Mesodermal cell (in vitro differentiated cells): ENCODE measurements around the gene CAPN10.
A peak's percentile ranks its signal among the peaks of the same experiment; 100 is the strongest.

Experiments used
- H3K27ac ChIP-seq: 2 replicates; pipeline ENCODE4 v1.7.0; 2013; ENCODE audit warnings: mild to moderate bottlenecking, low read depth, low read length, moderate library complexity; ENCODE audit not compliant: severe bottlenecking
- H3K36me3 ChIP-seq: 2 replicates; pipeline ENCODE4 v1.7.1; 2013; ENCODE audit warnings: mild to moderate bottlenecking, low read length, moderate library complexity; ENCODE audit not compliant: control insufficient read depth, insufficient read depth
- H3K4me1 ChIP-seq: one replicate; pipeline ENCODE4 v1.7.1; 2013; ENCODE audit warnings: mild to moderate bottlenecking, low read length; ENCODE audit not compliant: insufficient read depth, control insufficient read depth, poor library complexity, severe bottlenecking
- H3K4me3 ChIP-seq: 2 replicates; pipeline ENCODE4 v1.7.0; 2013; ENCODE audit warnings: low read length, control low read depth, mild to moderate bottlenecking; ENCODE audit not compliant: insufficient read depth, poor library complexity, severe bottlenecking; ENCODE audit errors: extremely low read depth
- H3K9me3 ChIP-seq: 2 replicates; pipeline ENCODE4 v1.7.1; 2013; ENCODE audit warnings: mild to moderate bottlenecking, low read length, moderate library complexity; ENCODE audit not compliant: control insufficient read depth
- WGBS, 2 experiments: methylation state at CpG; one replicate each; pipeline ENCODE4 v1.1.5; 2013; ENCODE audit warnings: missing lambda C conversion rate in 2 of 2; ENCODE audit not compliant: insufficient coverage in 2 of 2; 5-methylcytosine and 5-hydroxymethylcytosine counted together

Gene CAPN10

DNA sequence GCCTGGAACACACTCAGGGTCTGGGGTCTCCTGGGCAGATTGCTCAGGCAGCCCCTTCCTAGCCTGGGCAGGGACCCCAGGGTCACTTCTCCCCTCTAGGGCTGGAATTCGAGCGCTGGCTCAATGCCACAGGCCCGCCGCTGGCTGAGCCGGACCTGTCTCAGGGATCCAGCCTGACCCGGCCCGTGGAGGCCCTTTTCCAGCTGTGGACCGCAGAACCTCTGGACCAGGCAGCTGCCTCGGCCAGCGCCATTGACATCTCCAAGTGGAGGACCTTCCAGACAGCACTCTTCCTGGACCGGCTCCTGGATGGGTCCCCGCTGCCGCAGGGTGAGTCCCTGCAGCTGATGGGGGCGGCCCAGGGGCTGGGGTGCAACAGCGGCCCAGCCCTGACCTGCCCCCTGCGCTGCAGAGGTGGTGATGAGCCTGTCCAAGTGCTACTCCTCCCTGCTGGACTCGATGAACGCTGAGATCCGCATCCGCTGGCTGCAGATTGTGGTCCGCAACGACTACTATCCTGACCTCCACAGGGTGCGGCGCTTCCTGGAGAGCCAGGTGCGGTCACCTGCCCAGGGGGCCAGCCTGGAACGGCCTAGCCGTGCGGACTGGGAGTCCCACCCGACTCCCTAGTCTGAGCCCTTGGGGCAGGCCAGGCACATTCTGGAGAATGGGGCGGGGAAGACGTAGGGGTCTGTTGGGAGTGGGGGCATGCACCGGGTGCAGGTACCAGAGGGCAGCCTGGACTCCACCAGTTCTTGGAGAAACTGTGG lies 9.9 kb upstream of the CAPN10 start:
- WGBS, 2 experiments, result 95 to 96% methylated on average over 30 to 32 of the region's 32 CpGs
- H3K4me1 ChIP-seq, result peaks cover 18% of the 10 kb centered on the region
- H3K9me3 ChIP-seq, result no peaks in the 10 kb centered on the region
- H3K4me3 ChIP-seq, result no peak overlapping the region
- H3K27ac ChIP-seq, result no peak overlapping the region
- H3K36me3 ChIP-seq, result peaks cover 36% of the 10 kb centered on the region

DNA sequence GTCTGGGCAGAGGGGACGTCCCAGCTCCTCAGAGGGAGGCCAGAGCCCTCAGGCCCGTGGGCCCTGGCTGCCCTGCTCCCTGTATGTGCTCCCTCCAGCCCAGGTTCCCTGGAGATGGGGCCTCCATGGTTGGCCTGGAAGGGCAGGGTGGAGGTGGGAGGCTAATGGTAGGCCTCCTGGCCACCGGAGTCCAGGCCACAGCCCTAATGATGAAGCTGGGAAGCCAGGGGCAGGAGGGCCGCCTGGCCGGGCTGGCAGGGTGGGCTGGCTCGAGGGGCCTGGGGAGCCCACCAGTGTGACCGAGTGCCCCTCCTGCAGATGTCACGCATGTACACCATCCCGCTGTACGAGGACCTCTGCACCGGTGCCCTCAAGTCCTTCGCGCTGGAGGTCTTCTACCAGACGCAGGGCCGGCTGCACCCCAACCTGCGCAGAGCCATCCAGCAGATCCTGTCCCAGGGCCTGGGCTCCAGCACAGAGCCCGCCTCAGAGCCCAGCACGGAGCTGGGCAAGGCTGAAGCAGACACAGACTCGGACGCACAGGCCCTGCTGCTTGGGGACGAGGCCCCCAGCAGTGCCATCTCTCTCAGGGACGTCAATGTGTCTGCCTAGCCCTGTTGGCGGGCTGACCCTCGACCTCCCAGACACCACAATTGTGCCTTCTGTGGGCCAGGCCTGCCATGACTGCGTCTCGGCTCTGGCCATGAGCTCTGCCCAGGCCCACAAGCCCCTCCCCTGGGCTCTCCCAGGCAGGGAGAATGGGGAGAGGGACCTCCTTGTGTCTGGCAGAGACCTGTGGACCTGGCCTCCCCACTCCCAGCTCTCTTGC lies 9.0 kb upstream of the CAPN10 start:
- peaks cover 37% of the 10 kb centered on the region for H3K36me3 ChIP-seq
- H3K4me3 ChIP-seq, result no peak overlapping the region
- H3K27ac ChIP-seq, result no peak overlapping the region
- H3K9me3 ChIP-seq, result no peaks in the 10 kb centered on the region
- peaks cover 18% of the 10 kb centered on the region for H3K4me1 ChIP-seq
- 91 to 94% methylated on average over 24 to 25 of the region's 26 CpGs for WGBS, 2 experiments

DNA sequence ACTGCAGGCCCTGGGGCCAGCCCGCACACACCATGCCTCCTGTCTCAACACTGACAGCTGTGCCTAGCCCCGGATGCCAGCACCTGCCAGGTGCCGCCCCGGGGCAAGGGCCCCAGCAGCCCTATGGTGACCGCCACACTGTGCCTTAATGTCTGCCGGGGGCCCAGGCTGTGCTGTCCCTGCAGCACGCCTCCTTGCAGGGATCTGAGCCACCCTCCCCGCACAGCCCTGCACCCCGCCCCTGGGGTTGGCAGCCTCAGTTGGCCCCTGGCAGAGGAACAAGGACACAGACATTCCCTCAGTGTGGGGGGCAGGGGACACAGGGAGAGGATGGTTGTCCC lies 8.5 kb upstream of the CAPN10 start:
- H3K27ac ChIP-seq, result no peak overlapping the region
- H3K4me1 ChIP-seq, result peaks cover 19% of the 10 kb centered on the region
- 93 to 100% methylated on average over 8 to 9 of the region's 9 CpGs for WGBS, 2 experiments
- no peaks in the 10 kb centered on the region for H3K9me3 ChIP-seq
- no peak overlapping the region for H3K4me3 ChIP-seq
- peaks cover 43% of the 10 kb centered on the region for H3K36me3 ChIP-seq

DNA sequence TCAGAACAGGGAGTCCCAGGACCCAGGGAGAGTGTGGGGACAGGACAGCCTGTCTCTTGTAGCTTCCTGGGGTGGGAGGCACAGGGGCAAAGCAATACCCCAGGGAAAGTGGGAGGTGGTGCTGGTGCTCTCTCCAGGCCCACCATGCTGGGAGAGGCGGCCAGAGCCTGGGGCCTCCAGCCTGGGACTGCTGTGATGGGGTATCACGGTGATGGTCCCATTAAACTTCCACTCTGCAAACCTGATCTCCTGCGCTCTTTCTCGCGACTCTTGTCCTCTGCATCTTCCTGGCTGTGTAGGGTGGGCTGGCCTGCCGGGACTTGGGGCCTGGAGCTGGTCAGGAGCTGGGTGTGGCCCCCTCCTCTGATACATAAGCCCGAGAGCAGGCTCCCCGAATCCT lies 8.0 kb upstream of the CAPN10 start:
- Histone ChIP-seq H3K36me3 (peaks cover 47% of the 10 kb centered on the region), H3K9me3 (no peaks in the 10 kb centered on the region), H3K27ac (no peak overlapping the region), H3K4me1 (peaks cover 23% of the 10 kb centered on the region), H3K4me3 (no peak overlapping the region)
- WGBS, 2 experiments, result 93 to 96% methylated on average over 6 to 7 of the region's 8 CpGs

DNA sequence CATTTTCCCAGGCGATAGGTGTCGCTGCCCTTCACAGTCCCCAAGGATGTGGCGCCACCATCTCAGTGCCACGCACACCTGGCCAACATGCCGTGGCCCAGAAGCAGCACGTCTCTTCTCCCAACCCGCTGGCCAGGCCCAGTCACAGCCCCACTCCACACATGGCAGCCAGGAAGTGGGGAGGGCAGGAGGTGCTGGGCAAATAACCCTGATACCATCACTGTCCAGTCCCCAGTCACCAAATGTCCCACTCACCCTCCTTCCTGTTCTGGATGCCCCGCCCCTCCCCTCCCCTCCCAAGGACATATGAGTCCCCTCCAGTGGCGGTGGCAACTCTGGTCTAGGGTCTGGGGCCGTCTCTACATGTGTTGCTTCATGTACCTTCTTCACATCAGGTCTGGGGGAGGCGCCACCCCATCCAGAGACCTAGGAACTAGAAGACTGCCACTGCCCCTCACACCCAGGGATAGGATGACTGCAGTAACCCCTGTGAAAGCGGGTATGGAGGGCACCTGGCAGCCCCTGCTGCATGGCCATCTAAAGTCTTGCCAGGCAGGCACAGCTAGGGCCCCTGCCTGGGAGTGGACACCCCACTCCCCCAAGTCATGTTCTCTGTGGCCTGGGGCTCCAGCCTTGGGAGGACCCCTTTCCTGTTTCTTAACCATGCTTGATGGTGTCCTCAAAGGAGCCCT lies 7.3 kb upstream of the CAPN10 start:
- Histone ChIP-seq H3K27ac (no peak overlapping the region), H3K36me3 (peaks cover 52% of the 10 kb centered on the region), H3K9me3 (no peaks in the 10 kb centered on the region), H3K4me1 (peaks cover 25% of the 10 kb centered on the region), H3K4me3 (no peak overlapping the region)
- WGBS, 2 experiments, result 86 to 93% methylated on average over 6 to 10 of the region's 12 CpGs

DNA sequence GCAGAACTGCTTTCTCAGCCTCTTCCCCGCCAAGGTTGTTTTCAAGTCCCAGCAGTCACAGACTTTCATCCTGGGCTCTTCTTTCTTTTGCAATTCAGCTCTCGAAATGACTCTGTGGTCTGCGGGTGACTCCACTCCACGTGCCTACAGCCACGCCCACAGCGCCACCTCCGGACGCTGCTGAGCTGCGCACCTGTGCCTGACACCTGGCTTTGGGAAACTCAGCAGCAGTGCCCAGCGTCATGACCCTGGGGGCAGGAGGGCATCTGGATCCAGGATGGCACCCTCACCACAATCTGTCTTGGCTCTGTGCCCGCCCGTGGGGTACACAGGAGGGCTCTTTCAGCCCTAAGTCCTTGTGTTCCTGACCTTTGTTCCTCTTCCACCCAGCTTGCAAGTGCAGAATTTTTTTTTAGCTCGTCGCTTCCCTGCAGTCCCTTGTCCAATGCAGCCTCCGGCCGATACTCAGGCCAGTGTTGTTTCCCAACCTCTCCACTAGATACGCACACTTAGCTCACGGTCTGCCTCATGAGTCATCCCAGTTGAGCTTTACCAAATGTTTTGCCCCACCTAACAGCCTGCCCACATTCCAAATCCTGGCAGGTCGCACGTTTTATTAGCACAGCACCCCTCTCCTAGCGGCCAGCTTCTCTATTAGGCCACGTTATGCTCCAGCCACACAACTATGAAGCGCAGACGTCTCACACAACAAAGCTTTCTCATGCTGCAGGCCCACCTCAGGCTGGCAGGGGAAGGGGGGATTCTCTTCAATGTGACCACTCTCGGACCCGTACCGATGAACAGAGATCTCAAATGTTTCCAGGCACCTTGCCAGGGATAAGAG lies 6.5 kb upstream of the CAPN10 start:
- Histone ChIP-seq H3K27ac (peak overlapping the region; percentile 53), H3K4me3 (no peak overlapping the region), H3K9me3 (no peaks in the 10 kb centered on the region), H3K4me1 (peaks cover 32% of the 10 kb centered on the region), H3K36me3 (peaks cover 54% of the 10 kb centered on the region)
- WGBS, 2 experiments, result 79 to 88% methylated on average over 24 to 25 of the region's 27 CpGs

DNA sequence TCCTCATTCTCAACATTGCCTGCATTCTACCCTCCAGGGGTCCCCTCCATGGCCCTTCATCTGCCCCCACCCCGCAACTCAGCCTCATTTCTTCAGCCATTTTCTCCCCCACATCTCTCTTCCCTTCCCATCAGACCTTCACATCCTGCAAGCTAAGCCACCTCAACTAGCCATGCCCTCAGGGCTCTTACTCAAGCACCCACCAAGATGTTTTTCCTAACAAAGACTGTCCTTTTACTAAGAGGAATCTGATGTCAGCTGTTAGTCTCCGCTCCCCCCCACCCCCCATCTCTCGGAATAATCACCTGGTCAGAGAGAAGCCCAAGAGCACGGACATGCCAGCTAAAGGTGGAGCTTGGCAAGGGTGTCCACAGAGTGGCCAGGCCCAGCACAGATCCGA lies 4.7 kb upstream of the CAPN10 start:
- WGBS, 2 experiments, result 84 to 93% methylated on average over 2 of the region's 5 CpGs
- Histone ChIP-seq H3K4me1 (peaks cover 38% of the 10 kb centered on the region), H3K27ac (no peak overlapping the region), H3K36me3 (peaks cover 51% of the 10 kb centered on the region), H3K4me3 (no peak overlapping the region), H3K9me3 (no peaks in the 10 kb centered on the region)

DNA sequence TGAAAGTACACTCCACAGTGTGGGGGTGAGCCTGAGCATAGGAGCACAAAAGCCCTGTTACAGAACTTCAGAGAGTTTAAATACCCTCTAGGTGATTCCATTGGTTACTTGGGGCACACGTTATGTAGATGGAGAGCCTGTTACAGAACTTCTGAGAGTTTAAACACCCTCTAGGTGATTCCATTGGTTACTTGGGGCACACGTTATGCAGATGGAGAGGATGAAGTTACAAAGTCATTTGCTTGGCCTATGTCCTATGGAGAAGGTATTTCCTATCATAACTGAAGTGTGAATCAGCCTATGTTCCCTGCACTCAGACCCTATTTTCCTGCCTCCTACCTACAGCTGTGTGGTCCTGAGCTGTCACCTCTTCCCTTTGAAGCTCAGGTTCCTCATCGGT lies 3.8 kb upstream of the CAPN10 start:
- 92 to 100% methylated on average over 2 to 3 of the region's 3 CpGs for WGBS, 2 experiments
- peaks cover 39% of the 10 kb centered on the region for H3K4me1 ChIP-seq
- no peak overlapping the region for H3K27ac ChIP-seq
- no peaks in the 10 kb centered on the region for H3K9me3 ChIP-seq
- H3K4me3 ChIP-seq, result no peak overlapping the region
- peaks cover 43% of the 10 kb centered on the region for H3K36me3 ChIP-seq

DNA sequence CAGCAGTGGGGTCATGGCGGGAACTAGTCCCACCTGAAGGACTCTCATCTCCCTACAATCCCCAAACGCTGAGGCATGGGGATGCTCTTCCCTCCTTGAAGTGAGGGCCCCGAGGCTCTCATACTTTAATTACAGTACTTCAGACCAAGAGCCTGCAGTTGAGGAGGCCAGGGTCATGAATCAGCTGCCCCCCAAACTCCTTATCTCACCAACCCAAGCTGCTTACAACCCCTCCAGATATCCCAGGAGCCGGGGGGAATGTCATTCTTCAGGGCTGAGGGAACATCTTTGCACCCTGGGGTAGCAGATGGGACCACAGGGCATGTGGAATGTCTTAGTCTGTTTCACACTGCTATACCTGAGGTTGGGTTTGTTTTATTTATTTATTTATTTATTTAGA lies 2.8 kb upstream of the CAPN10 start:
- Histone ChIP-seq H3K4me3 (no peak overlapping the region), H3K9me3 (no peaks in the 10 kb centered on the region), H3K27ac (no peak overlapping the region), H3K36me3 (peaks cover 36% of the 10 kb centered on the region), H3K4me1 (peaks cover 44% of the 10 kb centered on the region)
- 92 to 98% methylated on average over 3 to 4 of the region's 4 CpGs for WGBS, 2 experiments

DNA sequence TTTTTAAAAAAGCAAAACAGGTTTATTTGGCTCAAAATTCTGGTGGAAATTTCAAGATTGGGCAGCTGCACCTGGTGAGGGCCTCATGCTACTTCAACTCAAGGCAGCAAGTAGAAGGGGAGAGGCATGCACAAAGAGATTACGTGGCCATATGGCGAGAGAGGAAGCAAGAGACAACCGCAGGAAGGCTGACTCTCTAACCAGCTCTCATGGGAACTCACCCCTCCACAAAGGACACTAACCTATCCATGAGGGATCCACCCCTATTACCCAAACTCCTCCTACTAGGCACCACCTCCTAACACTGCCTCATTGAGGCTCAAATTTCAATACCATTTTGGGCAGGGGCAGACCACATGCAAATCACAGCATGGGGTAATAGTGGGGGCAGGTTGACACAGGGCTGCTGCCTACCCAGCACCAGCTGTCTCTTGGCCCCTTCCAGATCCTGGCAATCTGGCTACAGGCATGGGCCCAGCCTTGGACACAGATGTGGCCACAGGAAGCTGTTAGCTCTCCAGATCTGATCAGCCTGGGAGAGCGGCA lies 2.0 kb upstream of the CAPN10 start:
- Histone ChIP-seq H3K9me3 (no peaks in the 10 kb centered on the region), H3K4me3 (no peak overlapping the region), H3K4me1 (peaks cover 36% of the 10 kb centered on the region), H3K27ac (no peak overlapping the region), H3K36me3 (peaks cover 37% of the 10 kb centered on the region)
- WGBS, 2 experiments, result 79 to 83% methylated on average over 3 to 4 of the region's 4 CpGs
